HG03135 (cell line): ENCODE results near the gene ACSF3.

Experiments used
- ATAC-seq: cut with Tn5 transposase; IDR thresholded peaks from one replicate; pipeline ENCODE4 v1.9.1; 2021; ENCODE audit warnings: mild to moderate bottlenecking, moderate library complexity; ENCODE audit not compliant: unreplicated experiment

ACSF3 gene

DNA sequence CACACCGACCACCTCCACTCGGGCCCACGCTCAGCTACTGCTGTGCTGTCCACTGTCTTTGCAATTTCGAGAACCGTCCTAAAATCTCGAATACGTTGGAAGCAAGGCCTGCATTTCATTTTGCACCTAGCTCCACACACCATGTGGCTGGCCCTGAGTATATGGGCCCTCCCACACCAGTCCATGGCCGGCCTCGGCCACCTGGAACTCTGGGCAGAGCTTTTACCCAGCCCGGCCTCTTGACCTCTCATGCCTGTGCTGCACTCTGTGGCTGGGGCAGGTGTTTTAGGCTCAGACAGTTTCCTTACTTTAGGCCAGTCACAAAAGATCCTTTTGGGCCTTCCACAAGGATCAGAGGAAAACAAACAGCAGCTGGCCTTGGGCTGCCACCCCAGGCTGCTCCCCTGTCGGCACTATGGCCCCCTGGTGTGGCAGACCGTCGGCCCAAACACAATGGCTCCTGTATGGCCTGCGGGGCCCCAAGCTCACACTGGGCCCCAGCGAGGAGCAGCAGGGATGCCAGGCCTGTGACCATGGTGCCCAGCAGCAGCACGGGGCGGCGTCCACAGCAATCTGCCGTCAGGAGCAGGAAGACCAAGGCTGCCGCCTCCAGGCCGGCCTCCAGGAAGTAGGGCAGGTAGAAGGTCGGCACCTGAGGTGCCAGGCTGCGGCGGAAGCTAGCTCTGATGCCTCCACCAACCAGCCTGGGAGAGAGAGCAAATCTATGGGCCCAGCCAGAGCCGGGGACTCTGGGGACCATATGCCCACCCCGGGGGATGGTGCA lies 104.2 kb downstream of the ACSF3 start:
- ATAC-seq: no peak

DNA sequence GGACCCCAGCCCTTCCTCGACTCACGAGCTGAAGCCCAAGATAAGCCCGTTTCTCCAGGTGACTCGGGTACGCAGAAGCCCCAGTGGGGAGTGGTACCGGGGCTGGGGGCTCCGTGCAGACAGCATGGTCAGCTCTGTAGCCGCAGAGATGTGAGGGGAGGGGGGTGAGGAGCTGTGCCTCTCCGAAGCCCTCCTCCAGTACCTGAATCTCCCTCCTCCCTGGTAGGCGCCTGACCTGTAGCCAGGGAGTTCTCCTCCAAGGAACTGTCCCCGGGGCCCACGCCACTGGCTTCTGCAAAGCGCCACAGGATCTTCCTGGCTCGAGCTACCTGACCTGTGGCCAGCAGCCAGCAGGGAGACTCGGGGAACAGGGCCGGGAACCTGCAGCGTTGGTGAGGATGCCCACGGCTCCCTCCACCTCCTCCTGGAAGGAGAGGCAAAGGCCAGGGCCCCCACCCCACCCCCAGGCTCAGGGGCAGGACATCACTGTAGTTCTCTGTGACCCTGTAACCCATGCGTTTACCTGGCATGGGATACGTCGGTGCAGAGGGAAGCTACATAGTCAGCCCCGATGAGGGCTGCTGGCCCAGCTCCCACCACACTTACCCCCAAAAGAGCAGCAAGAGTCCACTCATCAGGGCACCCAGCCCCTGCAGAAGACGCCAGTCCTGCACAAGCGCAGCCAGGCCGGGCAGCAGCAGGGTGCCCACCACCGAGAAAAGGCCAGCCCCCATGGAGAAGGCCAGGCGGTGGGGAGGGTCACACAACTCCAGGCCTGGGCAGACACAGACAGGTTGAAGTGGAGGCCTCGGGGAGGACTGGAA lies 105.0 kb downstream of the ACSF3 start:
- ATAC-seq: no peak

DNA sequence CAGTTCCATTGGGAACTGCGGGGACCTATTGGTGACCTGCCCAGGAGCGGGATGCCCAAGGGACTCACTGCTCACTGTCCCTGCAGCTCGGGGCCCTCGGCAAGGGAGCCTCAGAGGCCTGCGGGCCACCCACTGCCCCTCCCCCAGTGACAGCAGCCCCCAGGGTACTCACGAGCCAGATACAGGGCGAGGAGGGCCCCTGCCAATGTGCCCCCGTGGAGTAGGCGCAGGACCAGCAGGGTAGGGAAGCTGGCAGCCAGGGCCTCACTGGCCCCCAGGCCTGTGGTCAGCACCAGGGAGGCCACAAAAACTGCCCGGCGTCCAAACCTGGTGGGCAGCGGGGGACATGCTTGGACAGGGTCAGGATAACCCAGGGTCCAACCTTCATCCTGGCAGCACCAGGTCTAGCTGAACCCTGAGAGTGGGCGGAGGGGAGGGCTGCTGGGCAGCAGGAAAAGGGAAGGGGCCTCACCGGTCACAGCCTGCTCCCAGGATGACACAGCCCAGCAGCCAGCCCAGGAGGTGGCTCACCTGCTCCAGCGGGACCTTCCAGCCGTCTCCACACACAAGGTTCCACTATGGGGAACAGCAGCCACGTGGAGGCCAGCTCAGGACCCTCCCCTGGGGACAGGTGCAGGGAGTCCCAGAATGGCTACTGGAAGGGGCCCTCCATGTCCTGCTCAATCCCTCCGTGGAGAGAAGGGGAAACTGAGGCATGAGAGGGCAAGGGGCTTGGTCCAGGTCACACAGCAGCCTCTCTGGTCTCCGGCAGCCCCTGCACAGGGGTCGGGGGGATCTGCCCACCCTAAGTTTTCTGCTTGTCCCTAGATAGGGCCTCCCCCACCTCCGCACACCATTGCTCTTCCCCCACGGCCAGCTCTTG lies 105.8 kb downstream of the ACSF3 start:
- ATAC-seq: no peak

DNA sequence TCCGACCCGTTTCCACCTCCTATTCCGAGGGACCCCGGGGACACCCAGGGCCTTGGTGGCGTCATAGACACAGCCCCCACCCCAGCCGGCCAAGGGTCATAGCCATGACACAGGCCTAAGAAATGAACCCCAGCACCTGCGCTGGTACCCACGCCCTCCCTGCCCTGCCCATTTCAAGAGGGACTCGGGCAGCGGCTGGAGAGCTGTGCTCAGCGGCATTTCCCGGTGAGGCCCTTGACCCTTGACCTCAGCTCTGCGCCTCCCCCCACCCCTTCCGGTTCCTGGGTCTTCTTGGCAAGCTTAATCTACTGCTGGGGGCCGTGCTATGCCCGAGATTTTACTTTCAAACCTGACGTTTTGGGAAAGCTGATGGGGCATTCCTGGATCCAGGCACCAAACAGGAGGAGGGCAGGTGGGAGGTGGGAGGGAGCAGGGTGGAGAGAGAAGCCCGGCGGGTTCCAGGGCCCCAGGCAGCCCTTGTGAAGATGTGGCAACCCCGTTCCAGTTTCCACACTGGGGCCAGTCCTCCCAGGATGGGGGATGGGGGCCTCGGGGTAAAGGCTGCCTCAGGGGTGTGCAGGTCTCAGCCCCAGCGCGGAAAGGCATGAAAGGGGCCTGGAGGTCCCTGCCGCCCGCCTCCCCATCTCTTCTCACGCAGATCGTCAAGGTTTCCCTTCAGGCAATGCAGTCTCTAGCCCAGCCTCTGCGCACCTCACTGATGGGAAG lies 106.6 kb downstream of the ACSF3 start, which contains the start of gene SLC22A31:
Gene SLC22A31, minus strand, starts transcription at position 414 of the 726 bp plus-strand sequence. Its CDS starts 36 bp downstream, at position 378.
- ATAC-seq: no peak

DNA sequence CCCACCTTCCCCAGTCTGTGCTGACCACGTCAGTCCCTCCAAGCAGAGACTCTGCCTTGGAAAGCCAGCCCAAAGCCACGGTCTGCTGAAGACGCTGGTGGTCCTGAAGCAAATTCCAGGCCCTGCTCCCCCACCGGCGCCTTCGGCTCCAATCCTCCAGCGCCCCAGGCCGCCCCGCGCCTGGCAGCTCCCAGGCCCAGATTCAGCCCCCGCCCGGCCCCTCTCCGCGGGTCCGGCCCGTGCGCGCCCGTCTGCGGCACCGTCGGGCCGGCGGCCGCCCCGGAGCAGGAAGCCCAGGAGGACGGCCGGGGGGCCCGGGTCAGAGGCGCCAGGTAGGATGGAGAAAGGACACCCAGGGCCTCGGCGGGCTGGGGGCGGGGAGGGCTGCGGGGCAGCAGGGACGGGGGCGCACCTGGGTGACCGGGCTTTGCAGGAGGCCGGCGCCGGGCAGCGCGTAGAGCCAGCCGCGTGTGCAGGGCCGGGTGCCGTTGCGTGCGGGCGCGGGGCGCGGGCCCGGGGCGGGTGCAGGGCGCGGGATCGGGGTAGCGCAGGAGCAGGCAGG lies 107.3 kb downstream of the ACSF3 start:
- ATAC-seq: no peak

DNA sequence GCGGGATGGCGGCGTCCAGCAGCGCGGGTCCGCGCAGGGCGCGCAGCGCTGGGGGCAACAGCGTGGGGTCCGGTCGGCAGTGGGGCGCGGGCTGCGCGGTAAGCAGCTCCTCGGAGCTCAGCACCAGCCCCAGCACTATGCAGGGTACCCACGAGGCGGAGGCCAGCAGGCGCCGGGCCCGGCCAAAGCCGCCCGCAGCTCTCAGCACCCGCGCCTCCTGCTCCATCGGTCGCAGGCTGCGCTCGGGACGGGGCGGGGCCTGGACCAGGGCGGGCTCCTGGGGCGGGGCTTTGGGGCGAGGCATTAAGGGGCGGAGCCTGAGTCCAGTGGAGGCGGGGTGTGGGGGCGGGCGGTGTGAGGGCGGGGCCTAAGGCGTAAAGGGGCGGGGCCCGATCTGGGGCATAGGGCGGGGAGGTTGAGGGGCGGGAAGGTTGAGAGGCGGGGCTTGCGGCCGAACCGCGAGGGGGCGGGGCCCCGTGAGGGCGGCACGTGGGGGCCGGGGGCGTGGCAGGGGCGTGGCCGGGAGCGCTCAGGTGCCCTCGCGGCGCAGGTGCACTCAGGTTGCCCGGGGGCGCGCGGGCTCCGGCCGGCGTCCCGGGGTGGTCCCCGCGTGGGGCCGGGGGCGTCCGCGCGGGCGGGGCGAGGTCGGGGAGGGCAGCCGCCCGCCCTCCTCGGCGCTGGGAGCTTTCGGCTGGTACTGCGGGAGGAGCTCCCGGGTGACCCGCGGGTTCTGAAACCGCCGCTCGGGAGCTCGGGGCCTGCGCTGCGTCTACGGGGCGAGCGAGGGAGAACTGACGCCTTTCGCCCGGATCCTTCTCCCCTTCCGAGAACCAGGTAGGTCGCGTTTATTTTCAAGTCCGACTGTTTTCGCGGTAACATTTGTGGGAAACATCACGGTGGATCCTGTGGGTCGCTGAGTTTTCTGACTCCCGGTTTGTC lies 108.1 kb downstream of the ACSF3 start:
- ATAC-seq: peak; percentile 52

DNA sequence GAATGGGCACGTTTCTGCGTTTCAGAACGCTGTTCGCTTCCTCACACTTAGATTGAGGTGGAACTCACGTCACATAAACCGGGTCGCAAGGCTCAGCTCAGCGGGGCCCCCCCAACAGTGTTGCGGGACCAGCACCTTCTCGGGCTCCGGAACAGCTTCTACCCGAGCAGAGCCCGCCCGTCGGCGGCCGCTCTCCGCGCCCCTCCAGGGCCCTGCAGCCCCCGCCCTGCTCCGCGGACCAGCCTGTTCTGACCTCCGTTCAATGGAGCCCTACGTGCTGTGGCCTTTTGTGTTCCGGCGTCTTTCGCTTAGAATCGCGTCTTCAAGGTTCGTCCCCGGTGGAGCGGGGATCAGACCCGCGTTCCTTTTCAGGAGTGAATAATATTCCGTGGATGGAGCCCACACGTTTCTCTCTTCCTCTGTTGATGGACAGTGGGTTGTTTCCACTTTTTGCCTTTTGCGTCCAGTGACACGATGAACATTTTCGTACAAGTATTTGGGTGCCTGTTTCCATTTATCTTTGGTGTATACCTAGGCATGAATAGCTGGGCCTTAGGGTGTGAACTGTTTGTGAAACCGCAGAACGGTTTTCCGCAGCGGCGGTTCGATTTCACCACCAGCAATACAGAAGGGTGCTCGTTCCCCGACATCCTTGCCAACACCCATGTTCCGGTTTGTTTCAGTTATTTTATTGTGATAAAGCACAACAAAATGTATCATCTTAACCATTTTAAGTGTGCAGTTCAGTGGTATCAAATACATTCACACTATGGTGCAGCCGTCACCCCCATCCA lies 109.0 kb downstream of the ACSF3 start:
- no peak for ATAC-seq
